ENCODE measurements around the gene PTCH1. TPM values are rescaled to one million over a fixed set of nuclear protein-coding genes. Genes with fewer than 3 reads are reported as not detected.

The PTCH1 gene
- polyA plus RNA-seq, 2 of the 4 experiments (the other 2 are of a cell fraction) = 1.9 to 4.8 TPM

- H3K4me3 ChIP-seq = no peak overlapping the region
- H3K27ac ChIP-seq = no peak overlapping the region
- FAIRE-seq = no peak
- H3K4me2 ChIP-seq = no peak overlapping the region
- no peak for ATAC-seq
- CTCF ChIA-PET = no interaction called here
- peaks cover 18% of the 10 kb centered on the region for H3K4me1 ChIP-seq
- no peak for DNase-seq (ENCODE audit: low read depth in 1 of 2, low spot score in 1 of 2)
- H3K9me3 ChIP-seq = peaks cover 35% of the 10 kb centered on the region
- TF ChIP-seq EP300 (IDR thresholded peaks at IDR 0.05) (no peak), ZSCAN20 (CRISPR knock-in tag; IDR thresholded peaks at IDR 0.05) (no peak), PHF8 (IDR thresholded peaks at IDR 0.05; ENCODE audit: borderline replicate concordance, low read depth) (no peak), RARB (CRISPR knock-in tag; IDR thresholded peaks at IDR 0.05) (no peak)
- POLR2A ChIA-PET = no interaction called here
Measured at GRCh38 chr9:95420518-95420917, 96.3 kb downstream of the PTCH1 start.

GRCh38 chr9:95419444-95419843 lies 97.3 kb downstream of the PTCH1 start:
- TF ChIP-seq CHD4 (IDR thresholded peaks at IDR 0.05; ENCODE audit: borderline replicate concordance) = no peak
- TF ChIP-seq NPAS2 (CRISPR knock-in tag; IDR thresholded peaks at IDR 0.05; ENCODE audit: borderline replicate concordance) = no peak
- TF ChIP-seq KDM1A (IDR thresholded peaks at IDR 0.05; ENCODE audit: low read depth) = no peak
- no peak for TF ChIP-seq HMGXB4 (CRISPR knock-in tag; IDR thresholded peaks at IDR 0.05; ENCODE audit: borderline replicate concordance)
- no peak for DNase-seq (ENCODE audit: low read depth in 1 of 2, low spot score in 1 of 2)
- Histone ChIP-seq H3K9me3 (peaks cover 35% of the 10 kb centered on the region), H3K27ac (no peak overlapping the region), H3K4me2 (no peak overlapping the region), H3K4me1 (peaks cover 24% of the 10 kb centered on the region), H3K4me3 (no peak overlapping the region)
- POLR2A ChIA-PET = no interaction called here
- FAIRE-seq = peak; percentile 76
- ATAC-seq = no peak
- CTCF ChIA-PET = no interaction called here

- Histone ChIP-seq H3K27ac (peak overlapping the region; percentile 49 to 57), H3K4me3 (no peak overlapping the region), H3K9me3 (no peaks in the 10 kb centered on the region), H3K4me2 (peak overlapping the region; percentile 79), H3K4me1 (peaks cover 45% of the 10 kb centered on the region)
- WGBS (ENCODE audit: missing lambda C conversion rate) = 3% methylated on average over 2 of the region's 2 CpGs
- TF ChIP-seq POLR2AphosphoS2 (conservative IDR thresholded peaks at IDR 0.05; ENCODE audit: low read length) (no peak), BHLHE40 (IDR thresholded peaks at IDR 0.05; ENCODE audit: low read depth, low read length) (no peak), JUNB (IDR thresholded peaks at IDR 0.05) (0 out of 2 replicates have a peak, but pooled peaks have one; percentile 19), HOXB5 (CRISPR knock-in tag; IDR thresholded peaks at IDR 0.05) (no peak), FOSL2 (IDR thresholded peaks at IDR 0.05) (0 out of 2 replicates have a peak, but pooled peaks have one; percentile 11), FOSL2 (CRISPR knock-in tag; IDR thresholded peaks at IDR 0.05) (peak; percentile 10; the same call in 1 of the 2 replicates)
- peak; percentile 43 to 73; a peak in 3 of 6 replicates for ATAC-seq
- peak in 1 of 2 experiments; percentile 34 for DNase-seq (ENCODE audit: low read depth in 1 of 2, low spot score in 1 of 2)
- POLR2A ChIA-PET = no interaction called here
- peak; percentile 51 for FAIRE-seq
- CTCF ChIA-PET = interaction anchor here (0.6 kb wide), 1 partner anchor 1703 kb away, joined by 3 read pairs; no protein-coding TSS in a partner anchor
Measured at GRCh38 chr9:95415158-95415557, 101.6 kb downstream of the PTCH1 start.

GRCh38 chr9:95413793-95414192 lies 103.0 kb downstream of the PTCH1 start:
- peak overlapping the region; percentile 21 to 44; a peak in 4 of 6 replicates for H3K27ac ChIP-seq
- 54% methylated on average over 2 of the region's 2 CpGs for WGBS (ENCODE audit: missing lambda C conversion rate)
- ChIA-PET CTCF (no interaction called here), POLR2A (no interaction called here)
- peak overlapping the region; percentile 30; the same call in 2 of the 3 replicates for H3K4me2 ChIP-seq
- peaks cover 52% of the 10 kb centered on the region for H3K4me1 ChIP-seq
- TF ChIP-seq FOXS1 (CRISPR knock-in tag; IDR thresholded peaks at IDR 0.05) = no peak
- TF ChIP-seq ZC3H11A (IDR thresholded peaks at IDR 0.05) = no peak
- TF ChIP-seq RNF2 (IDR thresholded peaks at IDR 0.05; ENCODE audit: borderline replicate concordance, low read depth) = no peak
- no peak for TF ChIP-seq NFE2L2 (conservative IDR thresholded peaks at IDR 0.05; ENCODE audit: low read length)
- TF ChIP-seq NR3C1 (IDR thresholded peaks at IDR 0.05) = no peak
- TF ChIP-seq HEYL (CRISPR knock-in tag; IDR thresholded peaks at IDR 0.05) = no peak
- no peak for TF ChIP-seq ELK1 (IDR thresholded peaks at IDR 0.05; ENCODE audit: low read depth, low read length)
- TF ChIP-seq TP53 (CRISPR knock-in tag; IDR thresholded peaks at IDR 0.05) = no peak
- no peak for FAIRE-seq
- no peaks in the 10 kb centered on the region for H3K9me3 ChIP-seq
- H3K4me3 ChIP-seq = no peak overlapping the region
- ATAC-seq = no peak
- DNase-seq (ENCODE audit: low read depth in 1 of 2, low spot score in 1 of 2) = no peak
